Adrenal gland (tissue), 5 donors: ENCODE results near the gene CCDC13.

ENCODE experiments used
- POLR2A ChIP-seq, 2 donors: fragments of 450-650 bp; IDR thresholded peaks; one replicate each; pipeline ENCODE4 v1.6.1; 2017; ENCODE audit warnings: antibody characterized with exemption in 2 of 2, mild to moderate bottlenecking in 2 of 2, moderate library complexity in 1 of 2
- TF ChIP-seq, protein P1 (sequence below), 6 experiments: fragments of 450-650 bp in 4 of 6; fragments of 200-600 bp in 2 of 6; sonication (generic) in 1 of 6; IDR thresholded peaks; 1 replicate in 5 of 6; 2 replicates in 1 of 6; pipeline versions ENCODE4 v1.5.1 to v1.8.0; 2016 to 2021; ENCODE audit warnings: antibody characterized with exemption in 6 of 6, mild to moderate bottlenecking in 2 of 6, moderate library complexity in 1 of 6
- donor health status: DM: no; HTN: no; CAD: no.

DNA sequence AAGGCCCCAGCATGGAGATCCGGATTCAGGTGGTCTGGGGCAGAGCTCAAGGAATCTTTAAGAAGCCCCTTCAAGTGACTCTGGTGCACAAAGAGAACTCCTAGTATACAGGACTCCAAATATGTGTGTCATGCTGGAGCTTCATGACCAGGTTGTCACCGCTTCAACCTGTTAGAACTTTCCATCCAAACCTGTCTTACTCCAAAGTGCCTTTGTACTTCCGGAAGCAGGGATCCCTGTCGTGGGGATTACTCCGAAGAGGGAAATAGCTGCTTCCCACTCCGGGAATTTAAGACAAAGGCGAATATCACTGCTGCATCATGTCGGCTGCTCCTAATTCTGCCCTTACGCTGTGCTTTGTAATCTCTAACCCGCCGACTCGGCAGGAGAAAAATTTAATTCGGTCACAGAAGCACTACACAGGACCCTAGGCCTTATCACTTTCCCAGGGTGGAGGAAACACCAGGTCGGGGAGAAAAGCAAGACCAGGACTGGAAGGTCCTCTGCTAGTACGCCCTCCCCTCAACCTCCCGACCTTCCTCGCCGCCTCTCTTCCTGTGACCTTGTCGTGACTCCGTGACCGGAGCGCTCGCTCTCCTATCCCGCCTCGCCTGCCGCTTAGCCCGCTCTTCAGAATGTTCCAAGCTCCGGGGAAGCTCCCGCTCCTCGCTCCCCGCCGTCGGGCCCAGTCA lies 30.5 kb upstream of the CCDC13 start:
- TF ChIP-seq, protein P1, sequence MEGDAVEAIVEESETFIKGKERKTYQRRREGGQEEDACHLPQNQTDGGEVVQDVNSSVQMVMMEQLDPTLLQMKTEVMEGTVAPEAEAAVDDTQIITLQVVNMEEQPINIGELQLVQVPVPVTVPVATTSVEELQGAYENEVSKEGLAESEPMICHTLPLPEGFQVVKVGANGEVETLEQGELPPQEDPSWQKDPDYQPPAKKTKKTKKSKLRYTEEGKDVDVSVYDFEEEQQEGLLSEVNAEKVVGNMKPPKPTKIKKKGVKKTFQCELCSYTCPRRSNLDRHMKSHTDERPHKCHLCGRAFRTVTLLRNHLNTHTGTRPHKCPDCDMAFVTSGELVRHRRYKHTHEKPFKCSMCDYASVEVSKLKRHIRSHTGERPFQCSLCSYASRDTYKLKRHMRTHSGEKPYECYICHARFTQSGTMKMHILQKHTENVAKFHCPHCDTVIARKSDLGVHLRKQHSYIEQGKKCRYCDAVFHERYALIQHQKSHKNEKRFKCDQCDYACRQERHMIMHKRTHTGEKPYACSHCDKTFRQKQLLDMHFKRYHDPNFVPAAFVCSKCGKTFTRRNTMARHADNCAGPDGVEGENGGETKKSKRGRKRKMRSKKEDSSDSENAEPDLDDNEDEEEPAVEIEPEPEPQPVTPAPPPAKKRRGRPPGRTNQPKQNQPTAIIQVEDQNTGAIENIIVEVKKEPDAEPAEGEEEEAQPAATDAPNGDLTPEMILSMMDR (IDR thresholded peaks at IDR 0.05), result no peak
- no peak for TF ChIP-seq POLR2A (IDR thresholded peaks at IDR 0.05)
